Measurements from ENCODE around the gene RFX2. TPM values are rescaled to one million over a fixed set of nuclear protein-coding genes. Genes with fewer than 3 reads are reported as not detected.

The RFX2 gene
- total RNA-seq, 1 donor from 2014 or later, result 7.3 TPM

DNA sequence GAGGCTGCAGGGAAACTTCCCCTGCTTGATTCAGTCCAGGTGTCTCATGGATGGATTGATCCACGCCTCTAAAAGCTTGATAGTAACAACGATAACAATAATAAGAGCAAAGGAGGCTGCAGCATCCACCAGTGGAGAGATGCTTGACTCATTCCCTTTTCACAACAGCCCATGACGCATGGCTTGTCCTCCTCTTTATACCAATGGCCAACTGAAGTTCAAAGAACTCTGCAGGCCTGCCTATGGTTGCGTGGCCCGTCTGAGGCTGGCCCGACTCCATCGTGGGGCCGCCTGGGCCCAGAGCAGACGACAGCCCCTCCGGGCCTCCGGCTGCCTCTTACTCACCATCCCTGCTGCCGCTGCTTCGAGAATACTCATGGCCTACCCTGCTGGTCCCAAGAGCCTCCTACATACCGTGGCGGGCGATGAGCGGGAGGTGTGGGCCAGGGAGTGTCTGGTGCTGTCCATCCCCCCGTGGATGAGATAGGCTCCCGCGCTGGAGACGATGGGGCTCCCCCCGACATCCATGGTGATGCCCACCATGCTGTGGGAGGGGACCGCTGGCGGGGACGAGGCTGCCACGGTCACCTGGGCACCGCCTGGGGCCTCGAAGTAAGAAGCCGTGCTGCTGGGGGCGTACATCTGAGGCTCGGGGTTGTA, 70.6 kb downstream of the RFX2 start:
- Mint-ChIP-seq H3K27ac (no peak overlapping the region), H3K9me3 (peaks cover 3% of the 10 kb centered on the region), H3K4me3 (no peak overlapping the region), H3K27me3 (ENCODE audit: low read depth) (peaks cover under 1% of the 10 kb centered on the region), H3K4me1 (no peaks in the 10 kb centered on the region), H3K36me3 (peaks cover 5% of the 10 kb centered on the region)
- TF ChIP-seq, protein P1, sequence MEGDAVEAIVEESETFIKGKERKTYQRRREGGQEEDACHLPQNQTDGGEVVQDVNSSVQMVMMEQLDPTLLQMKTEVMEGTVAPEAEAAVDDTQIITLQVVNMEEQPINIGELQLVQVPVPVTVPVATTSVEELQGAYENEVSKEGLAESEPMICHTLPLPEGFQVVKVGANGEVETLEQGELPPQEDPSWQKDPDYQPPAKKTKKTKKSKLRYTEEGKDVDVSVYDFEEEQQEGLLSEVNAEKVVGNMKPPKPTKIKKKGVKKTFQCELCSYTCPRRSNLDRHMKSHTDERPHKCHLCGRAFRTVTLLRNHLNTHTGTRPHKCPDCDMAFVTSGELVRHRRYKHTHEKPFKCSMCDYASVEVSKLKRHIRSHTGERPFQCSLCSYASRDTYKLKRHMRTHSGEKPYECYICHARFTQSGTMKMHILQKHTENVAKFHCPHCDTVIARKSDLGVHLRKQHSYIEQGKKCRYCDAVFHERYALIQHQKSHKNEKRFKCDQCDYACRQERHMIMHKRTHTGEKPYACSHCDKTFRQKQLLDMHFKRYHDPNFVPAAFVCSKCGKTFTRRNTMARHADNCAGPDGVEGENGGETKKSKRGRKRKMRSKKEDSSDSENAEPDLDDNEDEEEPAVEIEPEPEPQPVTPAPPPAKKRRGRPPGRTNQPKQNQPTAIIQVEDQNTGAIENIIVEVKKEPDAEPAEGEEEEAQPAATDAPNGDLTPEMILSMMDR (IDR thresholded peaks at IDR 0.05; ENCODE audit: unreplicated experiment), result no peak
- peak in 1 of 2 experiments; percentile 21 for DNase-seq (ENCODE audit: low spot score in 2 of 2, unreplicated experiment in 2 of 2)

DNA sequence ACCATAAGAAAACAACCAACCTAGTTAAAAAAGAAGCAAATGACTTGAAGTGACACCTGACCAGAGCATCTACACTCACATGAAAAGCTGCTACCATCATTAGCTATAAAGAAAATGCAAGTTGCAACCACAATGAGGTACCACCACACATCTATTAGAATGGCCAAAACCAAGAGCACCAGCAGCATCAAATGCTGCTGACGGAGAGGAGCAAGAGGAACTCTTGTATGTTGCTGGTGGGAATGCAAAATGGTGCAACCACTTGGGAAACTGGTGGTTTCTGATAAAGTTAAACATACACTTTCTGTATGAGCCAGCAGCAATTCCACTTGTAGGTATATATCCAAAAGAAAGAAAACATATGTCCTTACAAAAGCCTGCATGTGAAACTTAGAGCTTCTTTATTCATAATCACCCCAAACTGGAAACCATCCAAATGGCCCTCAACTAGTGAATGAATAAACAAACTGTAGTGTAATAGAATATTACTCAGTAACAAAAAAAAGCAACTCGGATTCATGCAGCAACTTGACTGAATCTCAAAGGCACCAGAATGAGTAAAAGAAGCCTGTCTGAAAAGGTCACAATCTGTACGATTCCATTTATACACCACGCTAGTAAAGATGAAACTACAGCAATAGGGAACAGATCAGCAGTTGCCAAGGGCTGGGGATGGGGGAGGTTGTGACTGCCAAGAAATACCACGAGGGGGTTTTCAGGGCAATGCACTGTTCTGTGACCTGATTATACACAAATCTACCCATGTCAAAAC, 71.5 kb downstream of the RFX2 start:
- peaks cover 3% of the 10 kb centered on the region for H3K9me3 Mint-ChIP-seq

DNA sequence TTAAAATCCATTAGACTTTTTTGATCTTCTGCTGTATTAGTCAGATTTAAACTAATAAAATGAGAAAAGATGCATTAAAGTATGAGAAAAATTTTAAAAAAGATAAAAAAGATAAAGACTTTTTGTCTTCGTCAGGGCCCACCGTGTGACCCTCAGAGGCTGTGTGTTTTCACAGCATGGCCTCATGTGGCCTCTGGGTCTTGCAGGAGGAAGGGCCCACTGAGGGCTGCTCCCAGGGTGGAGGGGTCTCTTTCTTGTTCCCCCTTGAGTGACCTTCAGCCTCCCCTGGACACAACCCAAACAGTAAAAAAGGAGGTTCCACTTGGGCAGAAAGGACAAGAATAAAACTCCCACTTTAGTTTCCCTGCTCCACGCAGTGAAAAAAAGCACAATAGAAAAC, 75.3 kb downstream of the RFX2 start:
- no peak for DNase-seq (ENCODE audit: low spot score in 2 of 2, unreplicated experiment in 2 of 2)
- Mint-ChIP-seq H3K4me3 (no peak overlapping the region), H3K27me3 (ENCODE audit: low read depth) (no peaks in the 10 kb centered on the region), H3K4me1 (peaks cover 7% of the 10 kb centered on the region), H3K36me3 (peaks cover 6% of the 10 kb centered on the region), H3K9me3 (peaks cover 6% of the 10 kb centered on the region), H3K27ac (no peak overlapping the region)
- TF ChIP-seq, protein P1 (IDR thresholded peaks at IDR 0.05; ENCODE audit: unreplicated experiment), result no peak

More for the DNA sequence above, 71.5 kb downstream of the RFX2 start:
- Mint-ChIP-seq H3K4me3 (no peak overlapping the region), H3K27ac (no peak overlapping the region), H3K36me3 (peaks cover 5% of the 10 kb centered on the region), H3K27me3 (ENCODE audit: low read depth) (no peaks in the 10 kb centered on the region), H3K4me1 (no peaks in the 10 kb centered on the region)
- TF ChIP-seq, protein P1 (IDR thresholded peaks at IDR 0.05; ENCODE audit: unreplicated experiment), result no peak
- no peak for DNase-seq (ENCODE audit: low spot score in 2 of 2, unreplicated experiment in 2 of 2)

DNA sequence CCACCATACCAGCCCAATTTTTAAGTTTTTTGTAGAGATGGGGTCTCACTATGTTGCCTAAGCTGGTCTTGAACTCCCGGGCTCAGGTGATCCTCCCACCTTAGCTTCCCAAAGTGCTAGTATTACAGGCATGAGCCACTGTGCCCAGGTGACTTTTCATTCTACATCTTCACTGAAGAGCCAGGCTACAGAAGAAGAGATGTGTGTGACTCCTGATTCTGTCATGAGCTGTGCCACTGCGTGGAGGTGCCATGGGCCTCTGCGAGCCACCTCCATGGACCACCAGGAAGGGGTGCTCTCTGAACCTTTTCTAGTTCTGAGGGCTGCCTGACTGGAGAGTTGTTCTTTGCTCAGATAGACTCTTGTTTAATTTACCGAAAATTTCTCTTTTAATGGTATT, 75.8 kb downstream of the RFX2 start:
- TF ChIP-seq, protein P1 (IDR thresholded peaks at IDR 0.05; ENCODE audit: unreplicated experiment), result no peak
- Mint-ChIP-seq H3K4me3 (no peak overlapping the region), H3K9me3 (peaks cover 11% of the 10 kb centered on the region), H3K27ac (no peak overlapping the region), H3K27me3 (ENCODE audit: low read depth) (no peaks in the 10 kb centered on the region), H3K36me3 (peaks cover 11% of the 10 kb centered on the region), H3K4me1 (peaks cover 7% of the 10 kb centered on the region)
- peak in 1 of 2 experiments; percentile 16 for DNase-seq (ENCODE audit: low spot score in 2 of 2, unreplicated experiment in 2 of 2)

DNA sequence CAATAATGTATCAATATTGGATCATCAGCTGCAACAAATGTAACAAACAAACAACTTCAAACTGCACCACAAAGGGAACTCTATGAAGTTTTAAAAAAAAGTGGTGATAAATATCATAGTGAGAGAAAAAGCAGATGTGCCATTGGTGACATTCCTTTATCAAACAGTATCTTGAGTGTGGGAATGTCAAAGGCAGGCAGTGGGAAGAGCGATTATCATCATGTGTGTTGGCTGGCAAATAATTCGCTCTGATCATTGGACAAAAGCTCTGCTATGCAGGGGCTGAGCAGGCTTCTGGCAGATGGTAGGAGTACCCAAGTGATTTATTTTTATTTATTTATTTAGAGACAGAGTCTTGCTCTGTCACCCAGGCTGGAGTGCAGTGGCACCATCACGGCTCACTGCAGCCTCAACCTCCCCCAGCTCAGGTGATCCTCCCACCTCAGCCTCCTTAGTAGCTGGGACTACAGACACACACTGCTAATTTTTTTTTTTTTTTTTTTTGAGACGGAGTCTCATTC, 76.5 kb downstream of the RFX2 start:
- Mint-ChIP-seq H3K27me3 (ENCODE audit: low read depth) (no peaks in the 10 kb centered on the region), H3K4me3 (no peak overlapping the region), H3K9me3 (peaks cover 11% of the 10 kb centered on the region), H3K4me1 (peaks cover 7% of the 10 kb centered on the region), H3K36me3 (peaks cover 10% of the 10 kb centered on the region), H3K27ac (no peak overlapping the region)
- DNase-seq (ENCODE audit: low spot score in 2 of 2, unreplicated experiment in 2 of 2), result peak in 1 of 2 experiments; percentile 27
- TF ChIP-seq, protein P1 (IDR thresholded peaks at IDR 0.05; ENCODE audit: unreplicated experiment), result no peak

Data from mesothelial cell of epicardium (in vitro differentiated cells).